Naive thymus-derived CD4-positive, alpha-beta T cell (primary cell): ENCODE data around the gene FUT8. TPM values are rescaled to one million over a fixed set of nuclear protein-coding genes. Genes with fewer than 3 reads are reported as not detected.

Source experiments
- ATAC-seq: fragments of 150-1000 bp; cut with Tn5 transposase; 2 replicates; pipeline ENCODE4 v1.10.0; 2021; ENCODE audit warnings: mild to moderate bottlenecking, moderate library complexity
- CTCF ChIA-PET: fragments of 350-600 bp; sonication (Branson Sonifier 250); formaldehyde crosslinking; loops from one replicate; lab custom pipeline; 2021; ENCODE audit warnings: antibody characterized with exemption; lab: Charles Lee
- POLR2A ChIA-PET: fragments of 350-600 bp; sonication (Branson Sonifier 250); formaldehyde crosslinking; loops from one replicate; lab custom pipeline; 2021; ENCODE audit warnings: antibody characterized with exemption, inconsistent platforms; lab: Charles Lee
- DNase-seq, 9 donors: peaks; one replicate each; pipeline versions ENCODE4 v3.0.0 to v3.0.0-alpha.2; 2020 to 2022; ENCODE audit warnings: mixed read lengths in 1 of 9
- H3K27ac ChIP-seq: one replicate; pipeline ENCODE4 v1.7.0; 2013; ENCODE audit warnings: mild to moderate bottlenecking, low read depth, low read length, moderate library complexity
- H3K27me3 ChIP-seq, 2 donors: one replicate each; pipeline ENCODE4 v1.7.0; 2013; ENCODE audit warnings: low read length in 2 of 2, mild to moderate bottlenecking in 2 of 2, moderate library complexity in 2 of 2; ENCODE audit not compliant: control insufficient read depth in 2 of 2, insufficient read depth in 2 of 2
- H3K36me3 ChIP-seq, 3 experiments: 1 replicate in 2 of 3; 2 replicates in 1 of 3; pipeline ENCODE4 v1.7.0; 2013; ENCODE audit warnings: low read length in 3 of 3, mild to moderate bottlenecking in 3 of 3, moderate library complexity in 1 of 3; ENCODE audit not compliant: insufficient read depth in 3 of 3, control insufficient read depth in 2 of 3
- H3K4me1 ChIP-seq, 2 donors: one replicate each; pipeline ENCODE4 v1.7.0; 2013; ENCODE audit warnings: low read length in 2 of 2, mild to moderate bottlenecking in 2 of 2, moderate library complexity in 1 of 2; ENCODE audit not compliant: control insufficient read depth in 2 of 2, insufficient read depth in 2 of 2
- H3K4me3 ChIP-seq: 2 replicates; pipeline ENCODE4 v1.7.0; 2013; ENCODE audit warnings: mild to moderate bottlenecking, low read length
- H3K9me3 ChIP-seq, 3 experiments: 1 replicate in 2 of 3; 2 replicates in 1 of 3; pipeline ENCODE4 v1.7.0; 2013; ENCODE audit warnings: low read length in 3 of 3; ENCODE audit not compliant: control insufficient read depth in 2 of 3
- H3K27ac Mint-ChIP-seq, 9 donors: one replicate each; pipeline ENCODE4 v1.8.0; 2020 to 2022; ENCODE audit warnings: mixed read lengths in 9 of 9, mild to moderate bottlenecking in 8 of 9, moderate library complexity in 5 of 9, inconsistent platforms in 2 of 9
- H3K27me3 Mint-ChIP-seq, 5 donors: one replicate each; pipeline ENCODE4 v1.8.0; 2021 to 2022; ENCODE audit warnings: mixed read lengths in 5 of 5, mild to moderate bottlenecking in 1 of 5
- H3K36me3 Mint-ChIP-seq, 5 donors: one replicate each; pipeline ENCODE4 v1.8.0; 2020 to 2022; ENCODE audit warnings: mixed read lengths in 5 of 5, mild to moderate bottlenecking in 3 of 5, inconsistent platforms in 1 of 5
- H3K4me1 Mint-ChIP-seq, 7 donors: one replicate each; pipeline ENCODE4 v1.8.0; 2020 to 2022; ENCODE audit warnings: mixed read lengths in 7 of 7, mild to moderate bottlenecking in 3 of 7, inconsistent platforms in 1 of 7
- H3K4me3 Mint-ChIP-seq, 10 donors: one replicate each; pipeline ENCODE4 v1.8.0; 2020 to 2022; ENCODE audit warnings: mild to moderate bottlenecking in 10 of 10, mixed read lengths in 10 of 10, moderate library complexity in 6 of 10, inconsistent platforms in 2 of 10
- H3K9me3 Mint-ChIP-seq, 11 donors: one replicate each; pipeline ENCODE4 v1.8.0; 2020 to 2022; ENCODE audit warnings: mixed read lengths in 11 of 11, mild to moderate bottlenecking in 4 of 11, inconsistent platforms in 1 of 11, moderate library complexity in 1 of 11
- intact Hi-C, 2 donors: fragments of 100-400 bp; cut with micrococcal nuclease; formaldehyde crosslinking; loops; one replicate each; pipeline ENCODE4 v1.15.1; 2023
- polyA plus RNA-seq, 2 donors: library from polyadenylated mRNA; unstranded; fragments of 300-500 nt; fragmentation: Illumina TruSeq; gene quantifications; one replicate each; pipeline ENCODE4 v1.2.3, GENCODE V29; 2021
- total RNA-seq, 6 experiments: library from RNA in 5 of 6; stranded (reverse) in 5 of 6; gene quantifications; 1 replicate in 5 of 6; 2 replicates in 1 of 6; pipeline ENCODE4 v1.2.3 and lab custom pipeline; 2021 to 2026

Gene FUT8
- total and polyA plus RNA-seq, 7 experiments from 2014 or later: 11.1 to 107 (median 41.6) TPM

- CTCF ChIA-PET: no interaction called here
- H3K4me1 ChIP-seq: no peaks in the 10 kb centered on the region
- Mint-ChIP-seq H3K27me3 (peaks cover 0 to 8% (median 0%) of the 10 kb centered on the region in 5 donors), H3K9me3 (no peaks in the 10 kb centered on the region), H3K27ac (peak overlapping the region in 3 of 9 donors; percentile 29 to 65 (median 47)), H3K36me3 (peaks cover 0 to 34% (median 4%) of the 10 kb centered on the region in 5 donors), H3K4me1 (peaks cover 10 to 44% (median 11%) of the 10 kb centered on the region in 7 donors), H3K4me3 (peak overlapping the region in 6 of 10 donors; percentile 7 to 72 (median 16))
- H3K4me3 ChIP-seq: no peak overlapping the region
- ATAC-seq (no peak), DNase-seq (no peak)
- H3K27ac ChIP-seq: no peak overlapping the region
- no peaks in the 10 kb centered on the region for H3K9me3 ChIP-seq
- POLR2A ChIA-PET: interaction anchor here (0.7 kb wide), 2 partner anchors 76 to 415 kb away, joined by 3 read pairs; no protein-coding TSS in a partner anchor
- no peaks in the 10 kb centered on the region for H3K36me3 ChIP-seq
- intact Hi-C loops: no loop called here
- no peaks in the 10 kb centered on the region for H3K27me3 ChIP-seq
These were observed 39.4 kb upstream of the FUT8 start for GRCh38 chr14:65373016-65373670.

- Mint-ChIP-seq H3K4me1 (peaks cover 10 to 44% (median 11%) of the 10 kb centered on the region in 7 donors), H3K36me3 (peaks cover 0 to 36% (median 4%) of the 10 kb centered on the region in 5 donors), H3K27me3 (peaks cover 0 to 8% (median 0%) of the 10 kb centered on the region in 5 donors), H3K27ac (peak overlapping the region in 1 of 9 donors; percentile 44), H3K9me3 (no peaks in the 10 kb centered on the region), H3K4me3 (peak overlapping the region in 1 of 10 donors; percentile 10)
- no peak for ATAC-seq
- DNase-seq: no peak
- ChIA-PET POLR2A (interaction anchor here (0.7 kb wide), 1 partner anchor 416 kb away, joined by 3 read pairs; no protein-coding TSS in a partner anchor), CTCF (no interaction called here)
- Histone ChIP-seq H3K9me3 (no peaks in the 10 kb centered on the region), H3K4me3 (no peak overlapping the region), H3K36me3 (no peaks in the 10 kb centered on the region), H3K4me1 (no peaks in the 10 kb centered on the region), H3K27ac (no peak overlapping the region), H3K27me3 (no peaks in the 10 kb centered on the region)
- intact Hi-C loops: no loop called here
These were observed 38.9 kb upstream of the FUT8 start for GRCh38 chr14:65373671-65374039.

- H3K4me1 ChIP-seq: no peaks in the 10 kb centered on the region
- intact Hi-C loops: no loop called here
- peaks cover 0 to 4% (median 0%) of the 10 kb centered on the region in 3 experiments for H3K9me3 ChIP-seq
- ATAC-seq (no peak), DNase-seq (no peak)
- Mint-ChIP-seq H3K27ac (no peak overlapping the region), H3K4me3 (no peak overlapping the region), H3K36me3 (peaks cover 7 to 53% (median 26%) of the 10 kb centered on the region in 5 donors), H3K27me3 (peaks cover 0 to 7% (median 0%) of the 10 kb centered on the region in 5 donors), H3K9me3 (peaks cover 0 to 12% (median 5%) of the 10 kb centered on the region in 11 donors), H3K4me1 (peaks cover 7 to 25% (median 10%) of the 10 kb centered on the region in 7 donors)
- H3K36me3 ChIP-seq: no peaks in the 10 kb centered on the region
- H3K4me3 ChIP-seq: no peak overlapping the region
- no peak overlapping the region for H3K27ac ChIP-seq
- CTCF ChIA-PET: no interaction called here
- POLR2A ChIA-PET: no interaction called here
- no peaks in the 10 kb centered on the region for H3K27me3 ChIP-seq
These were observed 35.0 kb upstream of the FUT8 start for GRCh38 chr14:65377576-65377975.

- H3K27ac Mint-ChIP-seq: peak overlapping the region in 1 of 9 donors; percentile 15
- H3K27ac ChIP-seq: no peak overlapping the region
- no peak for ATAC-seq
- no peaks in the 10 kb centered on the region for H3K4me1 ChIP-seq
- H3K36me3 ChIP-seq: no peaks in the 10 kb centered on the region
- H3K36me3 Mint-ChIP-seq: peaks cover 7 to 44% (median 29%) of the 10 kb centered on the region in 5 donors
- H3K9me3 ChIP-seq: peaks cover 0 to 4% (median 0%) of the 10 kb centered on the region in 3 experiments
- H3K4me3 Mint-ChIP-seq: no peak overlapping the region
- POLR2A ChIA-PET: no interaction called here
- intact Hi-C loops: no loop called here
- DNase-seq: no peak
- peaks cover 0 to 21% (median 0%) of the 10 kb centered on the region in 7 donors for H3K4me1 Mint-ChIP-seq
- no peaks in the 10 kb centered on the region for H3K27me3 ChIP-seq
- CTCF ChIA-PET: no interaction called here
- H3K27me3 Mint-ChIP-seq: no peaks in the 10 kb centered on the region
- peaks cover 0 to 12% (median 5%) of the 10 kb centered on the region in 11 donors for H3K9me3 Mint-ChIP-seq
- H3K4me3 ChIP-seq: no peak overlapping the region
These were observed 29.9 kb upstream of the FUT8 start for GRCh38 chr14:65382586-65382985.

GRCh38 chr14:65387171-65387570 lies 25.4 kb upstream of the FUT8 start:
- Histone ChIP-seq H3K4me3 (no peak overlapping the region), H3K4me1 (no peaks in the 10 kb centered on the region), H3K9me3 (no peaks in the 10 kb centered on the region), H3K27me3 (no peaks in the 10 kb centered on the region), H3K27ac (no peak overlapping the region), H3K36me3 (no peaks in the 10 kb centered on the region)
- Mint-ChIP-seq H3K27ac (no peak overlapping the region), H3K36me3 (peaks cover 0 to 29% (median 5%) of the 10 kb centered on the region in 5 donors), H3K4me1 (peaks cover 0 to 18% (median 0%) of the 10 kb centered on the region in 7 donors), H3K9me3 (peaks cover 0 to 5% (median 0%) of the 10 kb centered on the region in 11 donors), H3K27me3 (no peaks in the 10 kb centered on the region), H3K4me3 (no peak overlapping the region)
- CTCF ChIA-PET: no interaction called here
- DNase-seq: no peak
- POLR2A ChIA-PET: interaction anchor here (0.7 kb wide), 1 partner anchor 9 kb away, joined by 5 read pairs; no protein-coding TSS in a partner anchor
- intact Hi-C loops: no loop called here
- no peak for ATAC-seq

GRCh38 chr14:65387628-65388027 lies 24.9 kb upstream of the FUT8 start:
- H3K4me1 ChIP-seq: no peaks in the 10 kb centered on the region
- no peaks in the 10 kb centered on the region for H3K9me3 ChIP-seq
- ChIA-PET POLR2A (no interaction called here), CTCF (no interaction called here)
- no peak overlapping the region for H3K4me3 ChIP-seq
- ATAC-seq: no peak
- H3K4me3 Mint-ChIP-seq: no peak overlapping the region
- no peaks in the 10 kb centered on the region for H3K27me3 ChIP-seq
- H3K27me3 Mint-ChIP-seq: no peaks in the 10 kb centered on the region
- H3K36me3 ChIP-seq: no peaks in the 10 kb centered on the region
- intact Hi-C loops: no loop called here
- DNase-seq: no peak
- H3K36me3 Mint-ChIP-seq: peaks cover 0 to 32% (median 4%) of the 10 kb centered on the region in 5 donors
- H3K9me3 Mint-ChIP-seq: peaks cover 0 to 5% (median 0%) of the 10 kb centered on the region in 11 donors
- peak overlapping the region in 1 of 9 donors; percentile 24 for H3K27ac Mint-ChIP-seq
- H3K27ac ChIP-seq: no peak overlapping the region
- peaks cover 0 to 19% (median 0%) of the 10 kb centered on the region in 7 donors for H3K4me1 Mint-ChIP-seq
